ENCODE results near the gene SLC30A2.

SLC30A2 gene

DNA sequence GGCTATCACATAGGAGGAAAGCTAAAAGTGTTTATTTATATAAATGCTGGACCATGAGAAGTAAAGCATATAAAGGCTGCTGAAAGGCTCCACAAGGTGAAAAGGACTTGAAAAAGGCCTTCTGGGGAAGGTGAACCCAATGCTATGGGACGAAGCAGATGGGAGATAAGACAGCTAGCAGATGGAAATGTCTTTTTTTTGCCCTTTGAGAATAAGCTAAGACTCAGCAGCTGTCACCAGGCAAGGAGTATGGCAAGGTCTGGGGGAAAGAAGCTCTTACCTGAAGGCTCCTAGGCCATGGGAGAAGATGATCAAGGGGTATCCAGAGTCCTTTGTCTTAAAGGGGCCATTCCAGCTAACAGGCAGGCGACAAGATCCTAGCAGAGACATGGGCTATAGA is 58.0 kb downstream of the SLC30A2 start:
- POLR2A ChIA-PET, result interaction anchor here (2.5 kb wide), 1 partner anchor 10 kb away, joined by 13 read pairs; the partner anchor contains the start of gene PAFAH2
- DNase-seq (ENCODE audit: extremely low spot score), result no peak
- TF ChIP-seq HDGF (IDR thresholded peaks at IDR 0.05; ENCODE audit: borderline replicate concordance), result no peak
- TF ChIP-seq FOXK2 (IDR thresholded peaks at IDR 0.05), result no peak
- TF ChIP-seq TARDBP (IDR thresholded peaks at IDR 0.05), result no peak
- no peak for TF ChIP-seq ARNT (IDR thresholded peaks at IDR 0.05)
- CTCF ChIA-PET, result interaction anchor here (0.6 to 1.2 kb wide), 2 partner anchors 10 to 227 kb away, joined by 3 read pairs; partner anchors contain the start of gene PAFAH2

Data from HEK293T (cell line).